Smooth muscle cell (in vitro differentiated cells): ENCODE data around the gene HARS1. TPM values are rescaled to one million over a fixed set of nuclear protein-coding genes. Genes with fewer than 3 reads are reported as not detected.

ENCODE experiments used
- DNase-seq: peaks from one replicate; lab custom pipeline; 2025; ENCODE audit not compliant: unreplicated experiment; lab: John Stamatoyannopoulos, UW
- H2AFZ ChIP-seq: fragments of 200-600 bp; sonication (generic); 2 replicates; pipeline ENCODE4 v1.6.0; 2016; ENCODE audit warnings: antibody characterized with exemption, low read depth, mild to moderate bottlenecking
- H3F3A ChIP-seq: fragments of 200-600 bp; sonication (generic); 2 replicates; pipeline ENCODE4 v1.6.0; 2017; ENCODE audit warnings: antibody characterized with exemption, low read depth
- H3K27ac ChIP-seq: fragments of 200-600 bp; sonication (generic); 2 replicates; pipeline ENCODE4 v1.5.1; 2016; ENCODE audit warnings: low read depth, mild to moderate bottlenecking
- H3K27me3 ChIP-seq: fragments of 200-600 bp; sonication (generic); 2 replicates; pipeline ENCODE4 v1.6.1; 2016; ENCODE audit warnings: low read depth, mild to moderate bottlenecking
- H3K36me3 ChIP-seq: fragments of 200-600 bp; sonication (generic); 2 replicates; pipeline ENCODE4 v1.5.1; 2016; ENCODE audit warnings: low read depth
- H3K4me1 ChIP-seq: fragments of 200-600 bp; sonication (generic); 2 replicates; pipeline ENCODE4 v1.5.1; 2016; ENCODE audit warnings: low read depth
- H3K4me2 ChIP-seq: fragments of 200-600 bp; sonication (generic); 2 replicates; pipeline ENCODE4 v1.6.0; 2016; ENCODE audit warnings: mild to moderate bottlenecking
- H3K4me3 ChIP-seq: fragments of 200-600 bp; sonication (generic); 2 replicates; pipeline ENCODE4 v1.5.1; 2016; ENCODE audit warnings: mild to moderate bottlenecking
- H3K79me2 ChIP-seq: fragments of 200-600 bp; sonication (generic); 2 replicates; pipeline ENCODE4 v1.6.0; 2016; ENCODE audit warnings: low read depth, mild to moderate bottlenecking
- H3K9ac ChIP-seq: fragments of 200-600 bp; sonication (generic); 2 replicates; pipeline ENCODE4 v1.6.0; 2016; ENCODE audit warnings: low read depth
- H3K9me3 ChIP-seq: fragments of 200-600 bp; sonication (generic); replicated peaks from 2 replicates; pipeline ENCODE4 v1.5.1; 2016; ENCODE audit warnings: low read depth
- H4K20me1 ChIP-seq: fragments of 200-600 bp; sonication (generic); 2 replicates; pipeline ENCODE4 v1.6.0; 2016; ENCODE audit warnings: low read depth
- WGBS: methylation state at CpG from one replicate; pipeline ENCODE4 v1.1.7; 2016; ENCODE audit warnings: low lambda C conversion rate; 5-methylcytosine and 5-hydroxymethylcytosine counted together
- polyA plus RNA-seq: library from polyadenylated mRNA; unstranded; fragments of >200 nt; fragmentation: Nextera tagmentation; extraction: Ambion mirVana; gene quantifications from 2 replicates; pipeline ENCODE4 v1.2.1, GENCODE V29; 2016
- total RNA-seq: library from RNA; depleted of rRNA; stranded (reverse); fragments of >200 nt; gene quantifications from 2 replicates; pipeline ENCODE4 v1.2.3, GENCODE V29; 2014
- TF ChIP-seq, protein P1 (sequence below): fragments of 200-600 bp; sonication (generic); IDR thresholded peaks from 2 replicates; pipeline ENCODE4 v1.5.1; 2017; ENCODE audit warnings: borderline replicate concordance, mild to moderate bottlenecking, antibody characterized with exemption; ENCODE audit not compliant: insufficient read depth, poor library complexity, severe bottlenecking

HARS1 gene
- total and polyA plus RNA-seq, 2 experiments from 2014 or later: 29.4 to 72.1 TPM

DNA sequence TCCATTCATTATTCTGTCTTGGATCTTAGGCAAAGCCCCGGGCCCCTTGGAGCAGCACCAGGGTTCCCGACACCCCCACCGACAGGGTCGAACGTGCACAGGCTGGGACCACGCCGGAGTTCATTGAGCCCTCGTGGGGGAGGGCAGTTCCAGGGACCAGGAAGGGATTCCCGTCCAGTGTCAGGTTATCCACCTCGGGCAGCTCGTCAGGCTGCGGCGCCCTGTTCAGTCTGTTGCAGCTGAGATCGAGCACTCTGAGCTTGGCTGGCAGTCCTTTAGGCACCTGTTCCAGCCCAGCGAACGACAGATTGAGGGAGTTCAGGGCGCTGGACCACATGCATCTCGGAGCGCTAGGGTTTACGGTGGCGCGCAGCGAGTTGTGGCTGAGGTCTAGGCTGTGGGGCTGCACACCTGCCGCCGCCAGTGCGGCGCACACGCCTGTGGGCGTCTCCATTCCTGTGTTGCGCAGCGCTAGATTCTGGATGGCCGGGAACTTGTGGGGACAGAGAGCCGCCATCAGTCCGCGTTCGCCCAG is 59.3 kb downstream of the HARS1 start:
- Histone ChIP-seq H3K27me3 (no peaks in the 10 kb centered on the region), H2AFZ (no peak overlapping the region), H3K4me2 (no peak overlapping the region), H3K27ac (no peak overlapping the region), H3K4me1 (no peaks in the 10 kb centered on the region), H3K36me3 (no peaks in the 10 kb centered on the region), H3K9ac (no peak overlapping the region), H3K79me2 (no peaks in the 10 kb centered on the region), H4K20me1 (no peaks in the 10 kb centered on the region), H3K4me3 (no peak overlapping the region), H3K9me3 (peaks cover 14% of the 10 kb centered on the region), H3F3A (no peaks in the 10 kb centered on the region)
- WGBS: 95% methylated on average over 36 of the region's 36 CpGs
- TF ChIP-seq, protein P1, sequence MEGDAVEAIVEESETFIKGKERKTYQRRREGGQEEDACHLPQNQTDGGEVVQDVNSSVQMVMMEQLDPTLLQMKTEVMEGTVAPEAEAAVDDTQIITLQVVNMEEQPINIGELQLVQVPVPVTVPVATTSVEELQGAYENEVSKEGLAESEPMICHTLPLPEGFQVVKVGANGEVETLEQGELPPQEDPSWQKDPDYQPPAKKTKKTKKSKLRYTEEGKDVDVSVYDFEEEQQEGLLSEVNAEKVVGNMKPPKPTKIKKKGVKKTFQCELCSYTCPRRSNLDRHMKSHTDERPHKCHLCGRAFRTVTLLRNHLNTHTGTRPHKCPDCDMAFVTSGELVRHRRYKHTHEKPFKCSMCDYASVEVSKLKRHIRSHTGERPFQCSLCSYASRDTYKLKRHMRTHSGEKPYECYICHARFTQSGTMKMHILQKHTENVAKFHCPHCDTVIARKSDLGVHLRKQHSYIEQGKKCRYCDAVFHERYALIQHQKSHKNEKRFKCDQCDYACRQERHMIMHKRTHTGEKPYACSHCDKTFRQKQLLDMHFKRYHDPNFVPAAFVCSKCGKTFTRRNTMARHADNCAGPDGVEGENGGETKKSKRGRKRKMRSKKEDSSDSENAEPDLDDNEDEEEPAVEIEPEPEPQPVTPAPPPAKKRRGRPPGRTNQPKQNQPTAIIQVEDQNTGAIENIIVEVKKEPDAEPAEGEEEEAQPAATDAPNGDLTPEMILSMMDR: no peak
- DNase-seq: no peak

DNA sequence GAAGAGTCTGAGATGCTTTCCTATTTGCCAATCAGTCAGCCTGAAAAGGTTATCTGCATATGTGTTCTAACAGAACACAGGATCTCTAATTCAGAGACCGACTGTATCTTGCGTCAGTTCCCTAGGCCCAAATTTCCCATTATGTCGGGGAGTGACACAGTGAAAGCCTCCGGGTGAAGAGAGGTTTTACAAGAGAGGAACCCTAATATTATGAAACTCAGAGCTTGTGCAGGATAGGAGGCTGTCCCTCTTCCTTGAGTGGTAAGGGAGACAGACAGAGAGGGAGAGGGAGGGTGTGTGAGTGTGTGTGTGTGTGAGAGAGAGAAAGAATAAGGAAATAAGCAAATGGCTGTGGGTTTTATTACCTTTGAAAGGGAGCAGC is 60.1 kb downstream of the HARS1 start:
- H3K79me2 ChIP-seq: no peaks in the 10 kb centered on the region
- no peak overlapping the region for H2AFZ ChIP-seq
- H3K4me1 ChIP-seq: no peaks in the 10 kb centered on the region
- H3F3A ChIP-seq: no peaks in the 10 kb centered on the region
- 91% methylated on average over 4 of the region's 4 CpGs for WGBS
- H3K36me3 ChIP-seq: no peaks in the 10 kb centered on the region
- H3K4me3 ChIP-seq: no peak overlapping the region
- H3K27ac ChIP-seq: no peak overlapping the region
- H3K4me2 ChIP-seq: no peak overlapping the region
- no peaks in the 10 kb centered on the region for H4K20me1 ChIP-seq
- no peak for DNase-seq
- no peak overlapping the region for H3K9ac ChIP-seq
- TF ChIP-seq, protein P1: no peak
- H3K27me3 ChIP-seq: no peaks in the 10 kb centered on the region
- peaks cover 14% of the 10 kb centered on the region for H3K9me3 ChIP-seq

DNA sequence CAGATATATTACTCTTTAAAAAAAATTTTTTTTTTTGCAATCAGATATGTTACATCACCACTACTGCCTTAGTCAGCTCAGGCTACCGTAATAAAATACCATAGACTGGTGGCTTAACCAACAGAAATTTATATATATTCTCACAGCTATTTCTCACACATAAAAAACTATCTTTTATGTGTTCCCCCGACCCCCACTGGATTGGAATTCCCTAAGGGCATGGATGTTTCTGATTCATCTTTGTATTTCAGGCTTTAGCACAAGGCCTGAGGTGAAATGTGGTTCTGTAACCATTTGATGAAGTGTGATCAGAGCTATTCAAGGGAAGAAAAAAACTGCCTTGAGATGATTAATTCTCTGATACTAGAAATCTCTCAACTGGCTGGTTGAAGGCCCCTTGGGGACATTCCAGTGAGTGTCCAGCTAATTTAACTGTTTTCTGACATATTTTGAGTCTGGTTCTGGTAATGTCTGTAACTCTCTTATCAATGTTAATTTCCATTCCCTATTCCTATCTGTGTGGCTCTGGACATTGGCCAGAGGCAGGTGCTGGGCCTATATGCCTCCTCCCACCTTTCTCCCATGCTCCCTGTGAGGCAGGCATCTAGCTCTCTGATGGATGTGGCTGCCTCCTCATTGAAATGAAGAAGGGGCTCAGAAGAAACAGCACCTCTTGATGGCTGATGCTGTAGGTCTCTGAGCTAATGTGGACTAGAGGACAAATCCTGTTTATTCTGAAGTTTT is 60.7 kb downstream of the HARS1 start:
- H3K9ac ChIP-seq: no peak overlapping the region
- no peak overlapping the region for H2AFZ ChIP-seq
- H3K4me1 ChIP-seq: no peaks in the 10 kb centered on the region
- no peaks in the 10 kb centered on the region for H4K20me1 ChIP-seq
- no peak for DNase-seq
- no peak overlapping the region for H3K27ac ChIP-seq
- H3K9me3 ChIP-seq: peaks cover 14% of the 10 kb centered on the region
- H3K27me3 ChIP-seq: no peaks in the 10 kb centered on the region
- H3K4me2 ChIP-seq: no peak overlapping the region
- no peaks in the 10 kb centered on the region for H3K36me3 ChIP-seq
- H3K4me3 ChIP-seq: no peak overlapping the region
- H3K79me2 ChIP-seq: no peaks in the 10 kb centered on the region
- TF ChIP-seq, protein P1: no peak
- H3F3A ChIP-seq: no peaks in the 10 kb centered on the region
- 76% methylated on average over 2 of the region's 2 CpGs for WGBS

DNA sequence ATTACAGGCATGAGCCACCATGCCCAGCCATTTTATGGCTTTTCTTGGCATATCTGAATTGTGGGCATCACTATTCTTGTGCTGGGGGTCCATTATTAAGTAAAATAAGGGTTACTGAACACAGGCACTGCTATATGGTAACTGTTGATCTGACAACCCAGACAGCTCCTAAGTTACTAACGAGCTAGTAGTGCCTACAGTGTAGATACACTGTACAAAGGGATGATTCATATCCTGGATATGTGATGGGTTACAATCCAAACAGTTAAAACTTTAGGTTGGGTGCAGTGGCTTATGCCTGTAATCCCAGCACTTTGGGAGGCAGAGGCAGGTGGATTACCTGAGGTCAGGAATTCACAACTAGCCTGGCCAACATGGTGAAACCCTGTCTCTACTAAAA is 62.5 kb downstream of the HARS1 start:
- Histone ChIP-seq H3K27ac (no peak overlapping the region), H3K4me1 (no peaks in the 10 kb centered on the region), H3K79me2 (no peaks in the 10 kb centered on the region), H2AFZ (no peak overlapping the region), H3K36me3 (no peaks in the 10 kb centered on the region), H3K4me2 (no peak overlapping the region), H4K20me1 (no peaks in the 10 kb centered on the region), H3K9ac (no peak overlapping the region), H3K4me3 (no peak overlapping the region), H3K27me3 (no peaks in the 10 kb centered on the region), H3K9me3 (peaks cover 14% of the 10 kb centered on the region), H3F3A (no peaks in the 10 kb centered on the region)
- no peak for DNase-seq
- TF ChIP-seq, protein P1: no peak
- WGBS: 61% methylated on average over 1 of the region's 1 CpG
